H9 (cell line): Measurements from ENCODE around the gene MEF2C. TPM values are rescaled to one million over a fixed set of nuclear protein-coding genes. Genes with fewer than 3 reads are reported as not detected.

Experiments
- DNase-seq: peaks from one replicate; pipeline ENCODE4 v3.0.0-alpha.2; 2017
- H2AFZ ChIP-seq: one replicate; pipeline ENCODE4 v1.6.1; 2013; ENCODE audit warnings: mild to moderate bottlenecking, low read length, control low read depth, moderate library complexity
- H2AK5ac ChIP-seq: 2 replicates; pipeline ENCODE4 v1.6.1; 2013; ENCODE audit warnings: low read length, control low read depth, mixed read lengths; ENCODE audit not compliant: insufficient read length
- H2BK120ac ChIP-seq: one replicate; pipeline ENCODE4 v1.6.1; 2013; ENCODE audit warnings: low read depth, mild to moderate bottlenecking, low read length, control low read depth, inconsistent platforms; ENCODE audit not compliant: poor library complexity, severe bottlenecking
- H2BK12ac ChIP-seq: 2 replicates; pipeline ENCODE4 v1.6.1; 2013; ENCODE audit warnings: low read length, control low read depth, mixed read lengths, low read depth; ENCODE audit not compliant: insufficient read length
- H2BK15ac ChIP-seq: 2 replicates; pipeline ENCODE4 v1.6.1; 2013; ENCODE audit warnings: low read depth, low read length, control low read depth
- H2BK20ac ChIP-seq: one replicate; pipeline ENCODE4 v1.6.1; 2013; ENCODE audit warnings: low read depth, mild to moderate bottlenecking, low read length, control low read depth, inconsistent platforms; ENCODE audit not compliant: poor library complexity, severe bottlenecking
- H2BK5ac ChIP-seq: 2 replicates; pipeline ENCODE4 v1.6.1; 2013; ENCODE audit warnings: low read length, control low read depth, mixed read lengths; ENCODE audit not compliant: insufficient read length
- H3K14ac ChIP-seq: 2 replicates; pipeline ENCODE4 v1.6.1; 2013; ENCODE audit warnings: low read length, control low read depth; ENCODE audit not compliant: insufficient read depth
- H3K18ac ChIP-seq: 2 replicates; pipeline ENCODE4 v1.6.1; 2013; ENCODE audit warnings: low read depth, mild to moderate bottlenecking, mixed read lengths, low read length, control low read depth; ENCODE audit not compliant: insufficient read length
- H3K23ac ChIP-seq: 2 replicates; pipeline ENCODE4 v1.6.1; 2013; ENCODE audit warnings: low read length, control low read depth, mixed read lengths, low read depth; ENCODE audit not compliant: insufficient read length
- H3K23me2 ChIP-seq: 2 replicates; pipeline ENCODE4 v1.6.1; 2013; ENCODE audit warnings: low read depth, mild to moderate bottlenecking, mixed read lengths, low read length, control low read depth; ENCODE audit not compliant: insufficient read length, poor library complexity, severe bottlenecking
- H3K27ac ChIP-seq: 2 replicates; pipeline ENCODE4 v1.5.1; 2013; ENCODE audit warnings: low read length, control low read depth, mixed read lengths, low read depth; ENCODE audit not compliant: insufficient read length
- H3K27me3 ChIP-seq: 2 replicates; pipeline ENCODE4 v1.6.1; 2013; ENCODE audit warnings: low read length, control low read depth, inconsistent platforms; ENCODE audit not compliant: insufficient read depth
- H3K4ac ChIP-seq: 2 replicates; pipeline ENCODE4 v1.6.1; 2013; ENCODE audit warnings: low read depth, mild to moderate bottlenecking, control low read depth, inconsistent platforms, low read length, moderate library complexity
- H3K4me1 ChIP-seq: 2 replicates; pipeline ENCODE4 v1.6.1; 2013; ENCODE audit warnings: low read length, control low read depth, inconsistent platforms; ENCODE audit not compliant: insufficient read depth
- H3K4me2 ChIP-seq: 2 replicates; pipeline ENCODE4 v1.6.1; 2013; ENCODE audit warnings: low read length, control low read depth, mixed read lengths; ENCODE audit not compliant: insufficient read length, insufficient read depth
- H3K56ac ChIP-seq: 2 replicates; pipeline ENCODE4 v1.6.1; 2013; ENCODE audit warnings: low read depth, mild to moderate bottlenecking, mixed read lengths, low read length, control low read depth; ENCODE audit not compliant: insufficient read length
- H3K79me1 ChIP-seq: 2 replicates; pipeline ENCODE4 v1.6.1; 2013; ENCODE audit warnings: low read depth, mild to moderate bottlenecking, moderate library complexity, low read length, control low read depth, inconsistent platforms; ENCODE audit not compliant: insufficient read depth, poor library complexity, severe bottlenecking
- H3K79me2 ChIP-seq: 2 replicates; pipeline ENCODE4 v1.6.1; 2013; ENCODE audit warnings: low read length, control low read depth, inconsistent platforms; ENCODE audit not compliant: insufficient read depth
- H3K9ac ChIP-seq: 2 replicates; pipeline ENCODE4 v1.6.1; 2013; ENCODE audit warnings: low read length, control low read depth, mixed read lengths; ENCODE audit not compliant: insufficient read length; ENCODE audit errors: extremely low read depth
- H3K9me3 ChIP-seq: one replicate; pipeline ENCODE4 v1.6.1; 2013; ENCODE audit warnings: low read depth, low read length, inconsistent platforms; ENCODE audit not compliant: control insufficient read depth
- H3T11ph ChIP-seq: one replicate; pipeline ENCODE4 v1.6.1; 2013; ENCODE audit warnings: mild to moderate bottlenecking, low read length, control low read depth, inconsistent platforms
- H4K20me1 ChIP-seq: one replicate; pipeline ENCODE4 v1.6.1; 2013; ENCODE audit not compliant: control insufficient read depth, insufficient read length, insufficient read depth
- H4K5ac ChIP-seq: 2 replicates; pipeline ENCODE4 v1.6.1; 2013; ENCODE audit warnings: low read depth, mild to moderate bottlenecking, mixed read lengths, low read length, control low read depth; ENCODE audit not compliant: insufficient read length
- H4K8ac ChIP-seq: replicated peaks from 2 replicates; pipeline ENCODE4 v1.6.1; 2013; ENCODE audit warnings: low read length, control low read depth, mixed read lengths, low read depth; ENCODE audit not compliant: insufficient read length
- H4K91ac ChIP-seq: 2 replicates; pipeline ENCODE4 v1.6.1; 2013; ENCODE audit warnings: low read depth, mild to moderate bottlenecking, moderate library complexity, mixed read lengths, low read length, control low read depth; ENCODE audit not compliant: insufficient read length
- H3K27ac Mint-ChIP-seq, 3 experiments: 2 replicates in 2 of 3; 3 replicates in 1 of 3; pipeline ENCODE4 v1.8.0; 2020 to 2021; ENCODE audit warnings: mixed read lengths in 3 of 3, mild to moderate bottlenecking in 1 of 3, moderate library complexity in 1 of 3
- H3K27me3 Mint-ChIP-seq: 2 replicates; pipeline ENCODE4 v1.8.0; 2021; ENCODE audit warnings: low read depth, mild to moderate bottlenecking, moderate library complexity, mixed read lengths
- H3K36me3 Mint-ChIP-seq, 3 experiments: 2 replicates in 2 of 3; 3 replicates in 1 of 3; pipeline ENCODE4 v1.8.0; 2020 to 2021; ENCODE audit warnings: low read depth in 3 of 3, mixed read lengths in 3 of 3; ENCODE audit not compliant: insufficient read depth in 1 of 3
- H3K4me1 Mint-ChIP-seq, 2 experiments: 2 replicates each; pipeline ENCODE4 v1.8.0; 2020; ENCODE audit warnings: mixed read lengths in 2 of 2
- H3K4me3 Mint-ChIP-seq, 2 experiments: 2 replicates in 1 of 2; 3 replicates in 1 of 2; pipeline ENCODE4 v1.8.0; 2020 to 2021; ENCODE audit warnings: mild to moderate bottlenecking in 2 of 2, mixed read lengths in 2 of 2, moderate library complexity in 1 of 2
- H3K9me3 Mint-ChIP-seq, 2 experiments: 2 replicates in 1 of 2; 3 replicates in 1 of 2; pipeline ENCODE4 v1.8.0; 2020; ENCODE audit warnings: mild to moderate bottlenecking in 2 of 2, mixed read lengths in 2 of 2, moderate library complexity in 1 of 2
- CTCF ChIP-seq: fragments of 200-600 bp; sonication (generic); conservative IDR thresholded peaks from 3 replicates; pipeline ENCODE4 v1.8.0; 2021; ENCODE audit warnings: antibody characterized with exemption, mild to moderate bottlenecking
- WGBS: extraction: QIAGEN DNeasy Blood & Tissue Kit; methylation state at CpG from one replicate; pipeline ENCODE4 v1.1.7; 2013; ENCODE audit warnings: missing lambda C conversion rate, low lambda C conversion rate, mixed read lengths; ENCODE audit not compliant: insufficient read length; ENCODE audit errors: extremely low coverage; 5-methylcytosine and 5-hydroxymethylcytosine counted together
- total RNA-seq: library from RNA; stranded (reverse); gene quantifications from 2 replicates; pipeline ENCODE4 v1.2.1, GENCODE V29; 2021

The MEF2C gene
- total RNA-seq, 1 experiment from 2014 or later = 0.11 TPM

- H2BK15ac ChIP-seq = no peak overlapping the region
- no peaks in the 10 kb centered on the region for H3K9me3 Mint-ChIP-seq
- H4K5ac ChIP-seq = no peak overlapping the region
- no CpG with 5 or more reads among the region's 2 CpGs for WGBS
- no peak overlapping the region for H4K91ac ChIP-seq
- H3K27me3 Mint-ChIP-seq = no peaks in the 10 kb centered on the region
- no peak overlapping the region for H3K14ac ChIP-seq
- no peak overlapping the region for H3K18ac ChIP-seq
- no peak overlapping the region for H3K4me2 ChIP-seq
- no peaks in the 10 kb centered on the region for H3K79me2 ChIP-seq
- H4K20me1 ChIP-seq = no peaks in the 10 kb centered on the region
- H3K4me1 Mint-ChIP-seq = peaks cover 26 to 27% of the 10 kb centered on the region in 2 experiments
- H3K27ac ChIP-seq = no peak overlapping the region
- TF ChIP-seq CTCF = no peak
- H3K56ac ChIP-seq = no peak overlapping the region
- no peaks in the 10 kb centered on the region for H3K23me2 ChIP-seq
- no peak overlapping the region for H3K4ac ChIP-seq
- H3K9me3 ChIP-seq = no peaks in the 10 kb centered on the region
- no peak for DNase-seq
- no peak overlapping the region for H2AFZ ChIP-seq
- H3K4me3 Mint-ChIP-seq = no peak overlapping the region
- H2BK20ac ChIP-seq = no peak overlapping the region
- no peaks in the 10 kb centered on the region for H3K79me1 ChIP-seq
- no peak overlapping the region for H4K8ac ChIP-seq
- no peak overlapping the region for H2BK12ac ChIP-seq
- H3K9ac ChIP-seq = no peak overlapping the region
- no peak overlapping the region for H2AK5ac ChIP-seq
- H3K27ac Mint-ChIP-seq = no peak overlapping the region
- H3K27me3 ChIP-seq = no peaks in the 10 kb centered on the region
- H3K4me1 ChIP-seq = no peaks in the 10 kb centered on the region; the same call in 1 of the 2 replicates
- no peak overlapping the region for H3K23ac ChIP-seq
- no peaks in the 10 kb centered on the region for H3K36me3 Mint-ChIP-seq
- H2BK5ac ChIP-seq = no peak overlapping the region
- H3T11ph ChIP-seq = no peak overlapping the region
- no peak overlapping the region for H2BK120ac ChIP-seq
Measured at GRCh38 chr5:88816195-88816594, 66.8 kb downstream of the MEF2C start.
